ENCODE results near the gene WDR41.
A peak's percentile ranks its signal among the peaks of the same experiment; 100 is the strongest.
"Not testable (repeated sequence)": the region's sequence is repeated elsewhere in the genome, so short reads cannot be mapped to it uniquely, and the experiment has no call there.

WDR41 gene

GRCh38 chr5:77491783-77492652 is at the start of gene WDR41:
TSS of gene WDR41 (minus strand) at chr5:77492316. CDS start at chr5:77492220, 96 bp downstream.
- peak; percentile 74 to 83 (median 80) for DNase-seq (ENCODE audit: low read depth in 2 of 3, low spot score in 2 of 3)

- DNase-seq (ENCODE audit: low read depth in 2 of 3, low spot score in 2 of 3), result no peak
Measured at GRCh38 chr5:77531297-77531696, 39.2 kb upstream of the WDR41 start.

GRCh38 chr5:77518304-77518703 is 26.2 kb upstream of the WDR41 start:
- no peak for DNase-seq (ENCODE audit: low read depth in 2 of 3, low spot score in 2 of 3)

GRCh38 chr5:77514457-77514856 is 22.3 kb upstream of the WDR41 start:
- no peak for DNase-seq (ENCODE audit: low read depth in 2 of 3, low spot score in 2 of 3)

- no peak for DNase-seq (ENCODE audit: low read depth in 2 of 3, low spot score in 2 of 3)
Measured at GRCh38 chr5:77513321-77513720, 21.2 kb upstream of the WDR41 start.

GRCh38 chr5:77501132-77501531 is 9.0 kb upstream of the WDR41 start:
- DNase-seq (ENCODE audit: low read depth in 2 of 3, low spot score in 2 of 3), result not testable (repeated sequence)

- no peak for DNase-seq (ENCODE audit: low read depth in 2 of 3, low spot score in 2 of 3)
Measured at GRCh38 chr5:77499973-77500372, 7.9 kb upstream of the WDR41 start.

- DNase-seq (ENCODE audit: low read depth in 2 of 3, low spot score in 2 of 3), result no peak
Measured at GRCh38 chr5:77499441-77499840, 7.3 kb upstream of the WDR41 start.

- no peak for DNase-seq (ENCODE audit: low read depth in 2 of 3, low spot score in 2 of 3)
Measured at GRCh38 chr5:77498952-77499351, 6.8 kb upstream of the WDR41 start.

GRCh38 chr5:77494935-77495334 is 2.8 kb upstream of the WDR41 start:
- DNase-seq (ENCODE audit: low read depth in 2 of 3, low spot score in 2 of 3), result no peak

- DNase-seq (ENCODE audit: low read depth in 2 of 3, low spot score in 2 of 3), result no peak
Measured at GRCh38 chr5:77492653-77493000, 511 bp upstream of the WDR41 start.

- not testable (repeated sequence) for DNase-seq (ENCODE audit: low read depth in 2 of 3, low spot score in 2 of 3)
Measured at GRCh38 chr5:77490741-77491344, 1.3 kb downstream of the WDR41 start.

GRCh38 chr5:77486344-77486962 is 5.7 kb downstream of the WDR41 start:
- no peak for DNase-seq (ENCODE audit: low read depth in 2 of 3, low spot score in 2 of 3)

GRCh38 chr5:77483682-77484081 is 8.4 kb downstream of the WDR41 start:
- DNase-seq (ENCODE audit: low read depth in 2 of 3, low spot score in 2 of 3), result no peak

GRCh38 chr5:77475041-77475440 is 17.1 kb downstream of the WDR41 start:
- DNase-seq (ENCODE audit: low read depth in 2 of 3, low spot score in 2 of 3), result not testable (repeated sequence)

- DNase-seq (ENCODE audit: low read depth in 2 of 3, low spot score in 2 of 3), result not testable (repeated sequence)
Measured at GRCh38 chr5:77468875-77469274, 23.2 kb downstream of the WDR41 start.

- DNase-seq (ENCODE audit: low read depth in 2 of 3, low spot score in 2 of 3), result no peak
Measured at GRCh38 chr5:77463905-77464304, 28.2 kb downstream of the WDR41 start.

- DNase-seq (ENCODE audit: low read depth in 2 of 3, low spot score in 2 of 3), result no peak
Measured at GRCh38 chr5:77461287-77461686, 30.8 kb downstream of the WDR41 start.

- DNase-seq (ENCODE audit: low read depth in 2 of 3, low spot score in 2 of 3), result no peak
Measured at GRCh38 chr5:77454123-77454522, 38.0 kb downstream of the WDR41 start.

GRCh38 chr5:77452351-77452750 is 39.8 kb downstream of the WDR41 start:
- no peak for DNase-seq (ENCODE audit: low read depth in 2 of 3, low spot score in 2 of 3)

GRCh38 chr5:77449981-77450380 is 42.1 kb downstream of the WDR41 start:
- no peak for DNase-seq (ENCODE audit: low read depth in 2 of 3, low spot score in 2 of 3)

GRCh38 chr5:77449277-77449676 is 42.8 kb downstream of the WDR41 start:
- no peak for DNase-seq (ENCODE audit: low read depth in 2 of 3, low spot score in 2 of 3)

Measured in activated CD8-positive, alpha-beta memory T cell treated with anti-CD3 and anti-CD28 coated beads for 48 hours (primary cell).